K562 (cell line): Measurements from ENCODE around the gene ARHGAP30. TPM values are rescaled to one million over a fixed set of nuclear protein-coding genes. Genes with fewer than 3 reads are reported as not detected.
A peak's percentile ranks its signal among the peaks of the same experiment; 100 is the strongest.

ENCODE experiments used
- ARID2 ChIP-seq: fragments of 450-650 bp; IDR thresholded peaks from 2 replicates; pipeline ENCODE4 v1.6.1; 2017; ENCODE audit warnings: antibody characterized with exemption, mild to moderate bottlenecking
- BRD9 ChIP-seq: fragments of 450-650 bp; IDR thresholded peaks from 2 replicates; pipeline ENCODE4 v1.6.1; 2018; ENCODE audit warnings: low read depth; ENCODE audit not compliant: partially characterized antibody
- C11orf30 ChIP-seq: fragments of 450-650 bp; IDR thresholded peaks from 2 replicates; pipeline ENCODE4 v1.6.1; 2016; ENCODE audit warnings: low read depth, mild to moderate bottlenecking
- HMBOX1 ChIP-seq: sonication (generic); IDR thresholded peaks from 2 replicates; pipeline ENCODE4 v1.6.1; 2016
- JUND ChIP-seq, 2 experiments: IDR thresholded peaks; 2 replicates in 1 of 2; 3 replicates in 1 of 2; pipeline ENCODE4 v1.6.1; 2011; ENCODE audit warnings: borderline replicate concordance in 2 of 2, low read depth in 2 of 2, low read length in 2 of 2, improper control_type of control experiment in 1 of 2, missing biosample characterization in 1 of 2, missing genetic modification characterization in 1 of 2, missing genetic modification reagents in 1 of 2
- PBX2 ChIP-seq, 2 experiments: IDR thresholded peaks in 1 of 2; conservative IDR thresholded peaks in 1 of 2; 2 replicates each; pipeline ENCODE4 v1.6.1; 2016; ENCODE audit warnings: low read depth in 2 of 2, mild to moderate bottlenecking in 1 of 2, missing compliant biosample characterization in 1 of 2, missing genetic modification characterization in 1 of 2, moderate library complexity in 1 of 2
- RFX1 ChIP-seq: fragments of 450-650 bp; IDR thresholded peaks from 2 replicates; pipeline ENCODE4 v1.6.1; 2016; ENCODE audit warnings: mild to moderate bottlenecking, moderate library complexity
- SIN3A ChIP-seq, 2 experiments: fragments of 150-350 bp in 1 of 2; IDR thresholded peaks; 2 replicates each; pipeline ENCODE4 v1.6.1; 2011 to 2016; ENCODE audit warnings: borderline replicate concordance in 2 of 2, low read depth in 2 of 2, low read length in 2 of 2, mild to moderate bottlenecking in 2 of 2, moderate library complexity in 2 of 2; ENCODE audit not compliant: control insufficient read depth in 1 of 2
- SMARCA4 ChIP-seq: fragments of 450-650 bp; IDR thresholded peaks from 2 replicates; pipeline ENCODE4 v1.6.1; 2016
- SMC3 ChIP-seq: conservative IDR thresholded peaks from 2 replicates; pipeline ENCODE4 v1.6.1; 2011; ENCODE audit warnings: low read depth, low read length, improper control_type of control experiment; ENCODE audit not compliant: insufficient read depth
- polyA plus RNA-seq, 8 experiments: library from polyadenylated mRNA; depleted of rRNA in 4 of 8; stranded (reverse) in 5 of 8; unstranded in 3 of 8; fragments of >200 nt; fragmentation: Nextera tagmentation in 2 of 8; fragmentation: Illumina TruSeq in 1 of 8; extraction: Ambion mirVana in 2 of 8; extraction: Trizol in 1 of 8; gene quantifications; 2 replicates each; pipeline versions ENCODE4 v1.2.1 to v1.2.3, GENCODE V29; 2011 to 2014; ENCODE audit warnings: inconsistent platforms in 1 of 8, missing spikeins in 1 of 8
- total RNA-seq, 7 experiments: library from RNA; depleted of rRNA in 6 of 7; stranded (reverse); fragments of >200 nt in 6 of 7; fragmentation: Illumina TruSeq in 2 of 7; extraction: Trizol in 2 of 7; gene quantifications; 2 replicates each; pipeline versions ENCODE4 v1.2.1 to v1.2.3, GENCODE V29; 2011 to 2021; ENCODE audit warnings: low replicate concordance in 1 of 7

ARHGAP30 gene
- total and polyA plus RNA-seq, 9 of the 15 experiments (the other 6 are each of a cell fraction or from before 2014, with no cell fraction given), result 0.01 to 0.73 (median 0.12) TPM

GRCh38 chr1:161013131-161013487 is 56.6 kb downstream of the ARHGAP30 start (continued):
- TF ChIP-seq PBX2 (CRISPR knock-in tag; IDR thresholded peaks at IDR 0.05; ENCODE audit: low read depth) (no peak), PBX2 (tag; conservative IDR thresholded peaks at IDR 0.05; ENCODE audit: low read depth) (no peak), RFX1 (peak; percentile 33; the same call in 1 of the 2 replicates), JUND (IDR thresholded peaks at IDR 0.05; ENCODE audit: borderline replicate concordance, low read depth, low read length) (0 out of 2 replicates have a peak, but pooled peaks have one; percentile 45), JUND (tag; IDR thresholded peaks at IDR 0.05; ENCODE audit: borderline replicate concordance, low read depth, low read length) (no peak), SIN3A (IDR thresholded peaks at IDR 0.05; ENCODE audit: borderline replicate concordance in 2 of 2, control insufficient read depth in 1 of 2, low read depth in 2 of 2, low read length in 2 of 2) (no peak), C11orf30 (0 out of 2 replicates have a peak, but pooled peaks have one; percentile 6), BRD9 (peak; percentile 9), ARID2 (0 out of 2 replicates have a peak, but pooled peaks have one; percentile 12), SMC3 (no peak), HMBOX1 (no peak), SMARCA4 (peak; percentile 37; the same call in 1 of the 2 replicates)
- TF ChIP-seq, all 486 proteins: peak for 7
